ENCODE results near the gene MIEN1. TPM values are rescaled to one million over a fixed set of nuclear protein-coding genes. Genes with fewer than 3 reads are reported as not detected.

Gene MIEN1
- total RNA-seq, 1 experiment from 2014 or later = 42.1 TPM

GRCh38 chr17:39687546-39688474 is 42.5 kb downstream of the MIEN1 start, which contains the start of gene PGAP3:
TSS of gene PGAP3 (minus strand) at chr17:39688057. CDS start at chr17:39688014, 43 bp downstream.
- POLR2A ChIA-PET = interaction anchor here (0.6 to 4.1 kb wide), 23 partner anchors 9 to 488 kb away, joined by 3 to 68 read pairs (median 4); partner anchors contain the start of genes ERBB2, MIEN1, RPL19 and STARD3
- TF ChIP-seq CTCF (IDR thresholded peaks at IDR 0.05; ENCODE audit: unreplicated experiment) = no peak
- DNase-seq (ENCODE audit: unreplicated experiment) = peak; percentile 92
- CTCF ChIA-PET = interaction anchor here (0.5 to 1.0 kb wide), 5 partner anchors 12 to 301 kb away, joined by 3 to 4 read pairs (median 3); partner anchors contain the start of gene ERBB2
- Mint-ChIP-seq H3K4me3 (ENCODE audit: unreplicated experiment) (peak within 1 kb of the TSS; percentile 79), H3K4me1 (ENCODE audit: insufficient read depth, unreplicated experiment) (peaks cover 14% of the 10 kb centered on the region), H3K27me3 (ENCODE audit: insufficient read depth, unreplicated experiment) (no peaks in the 10 kb centered on the region), H3K27ac (ENCODE audit: low read depth, unreplicated experiment) (peak within 1 kb of the TSS; percentile 95), H3K36me3 (ENCODE audit: insufficient read depth, unreplicated experiment) (peaks cover 11% of the 10 kb centered on the region), H3K9me3 (ENCODE audit: unreplicated experiment) (no peaks in the 10 kb centered on the region)
- TSS peak; percentile 90 for BruUV-seq (replicated peaks)
- intact Hi-C loops (cut with micrococcal nuclease) = loop anchor here (5.0 kb wide), 2 partner anchors 51 to 54 kb away; partner anchors contain the start of gene STARD3

- Mint-ChIP-seq H3K9me3 (ENCODE audit: unreplicated experiment) (no peaks in the 10 kb centered on the region), H3K27ac (ENCODE audit: low read depth, unreplicated experiment) (peak overlapping the region; percentile 95), H3K4me1 (ENCODE audit: insufficient read depth, unreplicated experiment) (peaks cover 14% of the 10 kb centered on the region), H3K4me3 (ENCODE audit: unreplicated experiment) (peak overlapping the region; percentile 79), H3K36me3 (ENCODE audit: insufficient read depth, unreplicated experiment) (peaks cover 11% of the 10 kb centered on the region), H3K27me3 (ENCODE audit: insufficient read depth, unreplicated experiment) (no peaks in the 10 kb centered on the region)
- no peak for TF ChIP-seq CTCF (IDR thresholded peaks at IDR 0.05; ENCODE audit: unreplicated experiment)
- intact Hi-C loops (cut with micrococcal nuclease) = loop anchor here (5.0 kb wide), 2 partner anchors 50 to 55 kb away; partner anchors contain the start of gene STARD3
- DNase-seq (ENCODE audit: unreplicated experiment) = no peak
- POLR2A ChIA-PET = interaction anchor here (0.9 to 4.1 kb wide), 8 partner anchors 13 to 83 kb away, joined by 3 to 68 read pairs (median 11); partner anchors contain the start of genes ERBB2, MIEN1 and STARD3
- BruUV-seq (replicated peaks) = TSS peak; percentile 74
- CTCF ChIA-PET = interaction anchor here (0.6 to 1.1 kb wide), 3 partner anchors 13 to 66 kb away, joined by 3 read pairs; partner anchors contain the start of gene ERBB2
These were observed 43.2 kb downstream of the MIEN1 start for GRCh38 chr17:39687101-39687545.

- H3K4me1 Mint-ChIP-seq (ENCODE audit: insufficient read depth, unreplicated experiment) = peaks cover 14% of the 10 kb centered on the region
- POLR2A ChIA-PET = interaction anchor here (1.3 kb wide), 1 partner anchor 29 kb away, joined by 4 read pairs; no protein-coding TSS in a partner anchor
- BruUV-seq (replicated peaks) = no TSS peak
These were observed 45.8 kb downstream of the MIEN1 start for GRCh38 chr17:39684369-39685192.

More at GRCh38 chr17:39684369-39685192, 45.8 kb downstream of the MIEN1 start:
- no peak for TF ChIP-seq CTCF (IDR thresholded peaks at IDR 0.05; ENCODE audit: unreplicated experiment)
- Mint-ChIP-seq H3K36me3 (ENCODE audit: insufficient read depth, unreplicated experiment) (peaks cover 11% of the 10 kb centered on the region), H3K9me3 (ENCODE audit: unreplicated experiment) (no peaks in the 10 kb centered on the region), H3K4me3 (ENCODE audit: unreplicated experiment) (no peak overlapping the region), H3K27me3 (ENCODE audit: insufficient read depth, unreplicated experiment) (no peaks in the 10 kb centered on the region), H3K27ac (ENCODE audit: low read depth, unreplicated experiment) (no peak overlapping the region)
- DNase-seq (ENCODE audit: unreplicated experiment) = no peak
- CTCF ChIA-PET = interaction anchor here (0.6 to 1.6 kb wide), 4 partner anchors 13 to 236 kb away, joined by 3 to 5 read pairs (median 4); no protein-coding TSS in a partner anchor
- intact Hi-C loops (cut with micrococcal nuclease) = loop anchor here (5.0 kb wide), 2 partner anchors 47 to 58 kb away; partner anchors contain the start of gene STARD3
